ENCODE results near the gene CENPK.

- TF ChIP-seq CTCF (IDR thresholded peaks at IDR 0.05) (no peak), CHD2 (IDR thresholded peaks at IDR 0.05; ENCODE audit: low read length, partially characterized antibody) (no peak)
Observed at GRCh38 chr5:65556718-65557117, 6.2 kb downstream of the CENPK start.

Measured in SK-N-SH (cell line).